Activated T-helper 1 cell treated with anti-CD3 and anti-CD28 coated beads, Interleukin-12 subunit alpha, Interleukin-12 subunit beta, Interleukin-2, Interleukin-4 antibody, amounts not matched to agents 30 ng/mL and 10 ng/mL and 1 ng/mL, durations not matched to agents 14 hours and 24 hours and 36 hours (primary cell): ENCODE data around the gene ETV5. TPM values are rescaled to one million over a fixed set of nuclear protein-coding genes. Genes with fewer than 3 reads are reported as not detected.

Experiments
- DNase-seq: peaks from one replicate; pipeline ENCODE4 v3.0.0; 2021; ENCODE audit warnings: low spot score
- H3K27ac Mint-ChIP-seq: one replicate; pipeline ENCODE4 v1.8.0; 2021; ENCODE audit warnings: mild to moderate bottlenecking, mixed read lengths
- H3K27me3 Mint-ChIP-seq: one replicate; pipeline ENCODE4 v1.8.0; 2022; ENCODE audit warnings: mild to moderate bottlenecking, moderate library complexity, mixed read lengths; ENCODE audit not compliant: insufficient read depth
- H3K36me3 Mint-ChIP-seq: one replicate; pipeline ENCODE4 v1.8.0; 2021; ENCODE audit warnings: low read depth, mixed read lengths
- H3K4me1 Mint-ChIP-seq: one replicate; pipeline ENCODE4 v1.8.0; 2021; ENCODE audit warnings: low read depth, mixed read lengths
- H3K4me3 Mint-ChIP-seq: one replicate; pipeline ENCODE4 v1.8.0; 2021; ENCODE audit warnings: mild to moderate bottlenecking, moderate library complexity, mixed read lengths
- H3K9me3 Mint-ChIP-seq: one replicate; pipeline ENCODE4 v1.8.0; 2021; ENCODE audit warnings: mixed read lengths
- intact Hi-C: fragments of 100-400 bp; cut with micrococcal nuclease; formaldehyde crosslinking; loops from one replicate; pipeline ENCODE4 v1.15.1; 2024
- total RNA-seq: library from RNA; stranded (reverse); gene quantifications from 2 replicates; pipeline ENCODE4 v1.2.3, GENCODE V29; 2022

The ETV5 gene
- total RNA-seq, 1 donor from 2014 or later = 3.3 TPM

- peak overlapping the region; percentile 30 for H3K4me3 Mint-ChIP-seq
Observed at GRCh38 chr3:186067360-186068242, 41.3 kb downstream of the ETV5 start.

GRCh38 chr3:186060222-186060621, 48.7 kb downstream of the ETV5 start:
- Mint-ChIP-seq H3K9me3 (no peaks in the 10 kb centered on the region), H3K27me3 (peaks cover 57% of the 10 kb centered on the region), H3K4me1 (peaks cover 13% of the 10 kb centered on the region), H3K4me3 (no peak overlapping the region), H3K27ac (no peak overlapping the region), H3K36me3 (no peaks in the 10 kb centered on the region)
- intact Hi-C loops = loop anchor here (1.0 to 10.0 kb wide), 3 partner anchors 49 to 91 kb away; partner anchors contain the start of gene ETV5
- DNase-seq = peak; percentile 3

More at GRCh38 chr3:186067360-186068242, 41.3 kb downstream of the ETV5 start:
- no peak for DNase-seq
- Mint-ChIP-seq H3K9me3 (no peaks in the 10 kb centered on the region), H3K4me1 (peaks cover 26% of the 10 kb centered on the region), H3K27ac (peak overlapping the region; percentile 15), H3K27me3 (peaks cover 27% of the 10 kb centered on the region), H3K36me3 (peaks cover 3% of the 10 kb centered on the region)
- intact Hi-C loops = loop anchor here (10.0 kb wide), 1 partner anchor 93 kb away; no protein-coding TSS in a partner anchor

DNA sequence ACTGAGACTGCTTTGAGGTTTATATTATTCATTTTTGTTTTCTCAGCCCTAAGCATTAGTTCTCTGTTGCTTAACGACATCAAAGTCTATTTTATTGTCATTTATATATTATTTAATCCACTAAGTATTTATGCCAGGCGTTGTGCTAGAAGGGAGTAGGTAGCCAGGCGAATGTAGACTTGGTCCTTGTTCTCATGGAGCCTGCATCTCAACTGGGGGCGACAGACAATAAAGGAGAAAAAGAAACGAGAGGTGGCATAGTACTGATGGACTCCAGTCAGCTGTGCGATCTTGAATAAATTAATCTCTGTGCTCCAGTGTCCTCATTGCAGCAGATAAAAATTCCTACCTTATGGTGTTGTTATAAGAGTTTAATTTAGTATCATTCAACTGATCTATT, 49.7 kb downstream of the ETV5 start:
- H3K27me3 Mint-ChIP-seq = peaks cover 55% of the 10 kb centered on the region
- no peaks in the 10 kb centered on the region for H3K36me3 Mint-ChIP-seq
- H3K9me3 Mint-ChIP-seq = no peaks in the 10 kb centered on the region

GRCh38 chr3:186058225-186058624, 50.7 kb downstream of the ETV5 start:
- no peak for DNase-seq
- no peak overlapping the region for H3K27ac Mint-ChIP-seq
- peaks cover 55% of the 10 kb centered on the region for H3K27me3 Mint-ChIP-seq
- intact Hi-C loops = no loop called here
- H3K9me3 Mint-ChIP-seq = no peaks in the 10 kb centered on the region
- H3K4me1 Mint-ChIP-seq = peaks cover 13% of the 10 kb centered on the region
- no peak overlapping the region for H3K4me3 Mint-ChIP-seq
- no peaks in the 10 kb centered on the region for H3K36me3 Mint-ChIP-seq

More for the DNA sequence above, 49.7 kb downstream of the ETV5 start:
- H3K27ac Mint-ChIP-seq = no peak overlapping the region
- no peak overlapping the region for H3K4me3 Mint-ChIP-seq
- intact Hi-C loops = no loop called here
- peaks cover 13% of the 10 kb centered on the region for H3K4me1 Mint-ChIP-seq
- DNase-seq = no peak

DNA sequence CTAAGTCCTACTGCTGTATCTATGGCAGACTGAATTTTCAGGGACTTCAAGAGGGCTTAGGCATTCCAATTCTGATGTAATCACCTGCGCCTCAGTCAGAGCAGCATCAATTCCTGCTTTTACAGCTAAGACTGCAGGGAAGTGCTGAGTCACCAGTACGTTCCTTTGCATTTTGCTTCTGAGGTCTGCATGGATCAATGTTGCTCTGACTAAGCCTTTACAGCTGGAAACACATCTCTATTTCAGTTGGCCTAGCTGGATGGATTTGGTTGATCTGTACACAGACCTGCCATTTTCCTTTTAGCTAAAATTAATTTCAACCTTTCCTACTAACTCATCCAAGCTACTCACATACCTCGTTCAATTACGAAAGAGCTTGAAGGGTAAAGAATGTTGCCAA, 51.3 kb downstream of the ETV5 start:
- Mint-ChIP-seq H3K4me1 (peaks cover 13% of the 10 kb centered on the region), H3K36me3 (no peaks in the 10 kb centered on the region), H3K27ac (no peak overlapping the region), H3K9me3 (no peaks in the 10 kb centered on the region), H3K4me3 (no peak overlapping the region), H3K27me3 (peaks cover 55% of the 10 kb centered on the region)
- DNase-seq = no peak
- intact Hi-C loops = no loop called here

GRCh38 chr3:186054792-186055352, 54.0 kb downstream of the ETV5 start:
- H3K36me3 Mint-ChIP-seq = no peaks in the 10 kb centered on the region
- peaks cover 52% of the 10 kb centered on the region for H3K27me3 Mint-ChIP-seq
- H3K9me3 Mint-ChIP-seq = no peaks in the 10 kb centered on the region
- H3K27ac Mint-ChIP-seq = no peak overlapping the region
- intact Hi-C loops = no loop called here
- H3K4me3 Mint-ChIP-seq = no peak overlapping the region
- no peak for DNase-seq
- H3K4me1 Mint-ChIP-seq = peaks cover 2% of the 10 kb centered on the region

- H3K4me1 Mint-ChIP-seq = no peaks in the 10 kb centered on the region
- no peaks in the 10 kb centered on the region for H3K9me3 Mint-ChIP-seq
- intact Hi-C loops = no loop called here
- peaks cover 52% of the 10 kb centered on the region for H3K27me3 Mint-ChIP-seq
- H3K36me3 Mint-ChIP-seq = no peaks in the 10 kb centered on the region
- H3K27ac Mint-ChIP-seq = no peak overlapping the region
- no peak overlapping the region for H3K4me3 Mint-ChIP-seq
- no peak for DNase-seq
Observed at GRCh38 chr3:186053954-186054791, 54.7 kb downstream of the ETV5 start.

- H3K27me3 Mint-ChIP-seq = peaks cover 45% of the 10 kb centered on the region
- H3K36me3 Mint-ChIP-seq = no peaks in the 10 kb centered on the region
- H3K9me3 Mint-ChIP-seq = no peaks in the 10 kb centered on the region
- no peak for DNase-seq
- intact Hi-C loops = no loop called here
- no peaks in the 10 kb centered on the region for H3K4me1 Mint-ChIP-seq
- no peak overlapping the region for H3K27ac Mint-ChIP-seq
- H3K4me3 Mint-ChIP-seq = no peak overlapping the region
Observed at GRCh38 chr3:186052096-186052840, 56.6 kb downstream of the ETV5 start.

DNA sequence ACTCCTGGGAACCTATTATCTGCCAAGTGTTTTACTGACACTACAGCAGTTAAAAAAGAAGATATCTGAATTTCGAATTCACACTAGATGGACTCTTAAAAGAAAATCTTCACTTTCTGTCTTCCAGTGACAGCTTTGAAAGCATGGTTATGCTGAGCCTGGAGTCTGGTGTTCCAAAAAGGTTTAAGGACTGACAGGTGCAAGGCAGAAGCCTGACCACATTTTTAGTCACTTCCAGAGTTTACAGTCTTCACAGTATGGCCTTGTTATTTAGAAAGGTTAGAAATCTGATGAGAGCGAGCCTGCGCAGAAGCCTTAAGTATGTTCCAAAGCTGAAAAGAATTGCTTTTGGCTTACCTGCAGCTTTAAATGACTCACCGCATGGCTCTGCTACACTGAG, 59.9 kb downstream of the ETV5 start:
- no peak for DNase-seq
- no peaks in the 10 kb centered on the region for H3K36me3 Mint-ChIP-seq
- H3K4me3 Mint-ChIP-seq = no peak overlapping the region
- no peak overlapping the region for H3K27ac Mint-ChIP-seq
- H3K4me1 Mint-ChIP-seq = no peaks in the 10 kb centered on the region
- intact Hi-C loops = no loop called here
- H3K9me3 Mint-ChIP-seq = no peaks in the 10 kb centered on the region
- H3K27me3 Mint-ChIP-seq = peaks cover 32% of the 10 kb centered on the region

DNA sequence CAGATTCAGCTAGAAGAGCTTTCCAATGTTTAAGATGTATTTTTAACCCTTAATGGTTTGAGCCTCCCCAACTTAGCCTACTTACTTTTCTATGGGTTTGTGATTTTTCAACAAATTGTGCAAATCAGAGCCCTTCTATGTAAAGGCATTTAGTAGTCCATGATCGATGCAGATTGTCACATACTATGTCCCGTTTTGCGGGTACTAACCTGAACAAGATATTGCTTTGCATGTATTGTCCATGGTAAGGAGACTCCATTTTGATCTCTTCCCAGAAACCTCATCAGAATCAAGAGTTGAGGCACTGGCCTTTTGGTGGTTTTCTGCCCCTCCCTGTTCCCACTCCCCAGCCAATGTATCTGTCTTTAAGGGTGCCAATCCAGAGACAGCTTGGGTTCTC, 60.8 kb downstream of the ETV5 start:
- intact Hi-C loops = no loop called here
- H3K27me3 Mint-ChIP-seq = peaks cover 29% of the 10 kb centered on the region
- no peak for DNase-seq
- H3K4me1 Mint-ChIP-seq = no peaks in the 10 kb centered on the region
- H3K9me3 Mint-ChIP-seq = no peaks in the 10 kb centered on the region
- H3K36me3 Mint-ChIP-seq = no peaks in the 10 kb centered on the region
- no peak overlapping the region for H3K4me3 Mint-ChIP-seq
- H3K27ac Mint-ChIP-seq = no peak overlapping the region

DNA sequence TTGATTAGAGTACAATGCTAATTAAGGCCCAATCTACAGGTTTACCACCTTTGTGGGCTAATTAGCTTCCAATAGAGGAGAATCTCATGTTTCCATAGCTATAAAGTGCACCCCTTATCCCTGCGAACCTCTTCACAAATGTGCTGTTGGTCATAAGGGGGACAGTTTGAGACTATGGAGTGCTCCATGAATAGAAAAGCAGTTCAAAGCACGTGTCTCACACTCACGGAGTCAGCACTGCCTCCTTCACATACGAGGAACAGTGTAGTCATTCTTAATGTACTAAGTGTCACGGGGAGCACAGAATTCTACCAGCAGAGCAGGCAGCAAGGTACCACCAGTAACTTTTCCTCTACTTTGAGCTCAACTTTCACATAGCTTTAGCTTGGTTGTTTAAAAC, 62.1 kb downstream of the ETV5 start:
- no peak for DNase-seq
- H3K36me3 Mint-ChIP-seq = no peaks in the 10 kb centered on the region
- intact Hi-C loops = no loop called here
- H3K4me1 Mint-ChIP-seq = no peaks in the 10 kb centered on the region
- no peaks in the 10 kb centered on the region for H3K9me3 Mint-ChIP-seq
- H3K27ac Mint-ChIP-seq = no peak overlapping the region
- no peak overlapping the region for H3K4me3 Mint-ChIP-seq
- peaks cover 28% of the 10 kb centered on the region for H3K27me3 Mint-ChIP-seq

DNA sequence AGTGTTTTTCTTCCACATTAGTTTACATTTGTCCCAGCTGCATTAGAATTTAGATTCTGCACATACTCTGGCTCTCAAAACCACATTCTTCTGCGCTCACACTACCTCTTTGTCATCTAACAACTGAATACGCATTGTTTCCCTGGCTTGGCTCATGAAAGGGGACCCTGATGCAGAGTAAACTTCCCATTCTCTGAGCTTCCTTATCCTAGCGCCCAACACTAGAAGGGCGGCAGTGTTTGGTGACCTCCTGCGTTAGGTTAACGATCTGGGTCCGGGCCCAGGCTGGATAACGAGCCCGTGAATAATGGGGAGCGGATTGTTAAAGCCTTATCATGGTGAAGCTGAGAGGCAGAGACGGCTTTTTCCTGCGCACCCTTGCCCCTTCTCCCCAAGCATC, 63.9 kb downstream of the ETV5 start:
- Mint-ChIP-seq H3K9me3 (no peaks in the 10 kb centered on the region), H3K4me1 (no peaks in the 10 kb centered on the region), H3K36me3 (no peaks in the 10 kb centered on the region), H3K27ac (no peak overlapping the region), H3K27me3 (peaks cover 30% of the 10 kb centered on the region), H3K4me3 (no peak overlapping the region)
- intact Hi-C loops = no loop called here
- DNase-seq = no peak
